HepG2 (cell line): ENCODE data around the gene LRRFIP2. TPM values are rescaled to one million over a fixed set of nuclear protein-coding genes. Genes with fewer than 3 reads are reported as not detected.

Experiments
- ATAC-seq: fragments of 200-7000 bp; cut with Tn5 transposase; 3 replicates; pipeline ENCODE4 v1.9.1; 2020; ENCODE audit warnings: mild to moderate bottlenecking, moderate library complexity
- BruUV-seq: library from RNA; stranded (reverse); fragments of 400-500 nt; replicated peaks from 2 replicates; lab custom pipeline; 2021; lab: Mats Ljungman, UMichigan
- CTCF ChIA-PET: fragments of 300-600 bp; formaldehyde crosslinking; extraction: SDS; loops from one replicate; lab custom pipeline; 2021; ENCODE audit warnings: low total read pairs, inconsistent platforms, low intra/inter-chr PET ratio; lab: Yijun Ruan, JAX
- POLR2A ChIA-PET: fragments of 350-600 bp; sonication (Branson Sonifier 250); formaldehyde crosslinking; loops from one replicate; lab custom pipeline; 2020; ENCODE audit warnings: antibody characterized with exemption, inconsistent platforms; lab: Yijun Ruan, JAX
- DNase-seq: peaks from one replicate; pipeline ENCODE4 v3.0.0-alpha.2; 2015; ENCODE audit warnings: low spot score
- FAIRE-seq: peaks from 3 replicates; lab custom pipeline; 2011; peaks lifted over from hg19 to GRCh38; lab: Jason Lieb, UNC
- H2AFZ ChIP-seq: one replicate; pipeline ENCODE4 v1.6.1; 2011; ENCODE audit warnings: low read length, inconsistent platforms
- H3K27ac ChIP-seq: fragments of 300-600 bp; 3 replicates; pipeline ENCODE4 v1.8.0; 2011; ENCODE audit warnings: mixed run types, mild to moderate bottlenecking, mixed read lengths, low read length, inconsistent platforms; ENCODE audit not compliant: insufficient read depth; ENCODE audit errors: extremely low read length
- H3K27me3 ChIP-seq, 2 experiments: fragments of 200-600 bp in 1 of 2; 2 replicates in 1 of 2; 3 replicates in 1 of 2; pipeline versions ENCODE4 v1.6.0 to v1.8.0; 2011; ENCODE audit warnings: low read length in 2 of 2, mild to moderate bottlenecking in 2 of 2, moderate library complexity in 2 of 2, inconsistent platforms in 1 of 2; ENCODE audit not compliant: insufficient read depth in 2 of 2, control insufficient read depth in 1 of 2
- H3K36me3 ChIP-seq, 2 experiments: fragments of 200-600 bp in 1 of 2; replicated peaks in 1 of 2; 2 replicates in 1 of 2; 3 replicates in 1 of 2; pipeline versions ENCODE4 v1.5.1 to v1.8.0; 2011; ENCODE audit warnings: low read length in 2 of 2, inconsistent platforms in 1 of 2; ENCODE audit not compliant: insufficient read depth in 2 of 2, control insufficient read depth in 1 of 2
- H3K4me1 ChIP-seq: 2 replicates; pipeline ENCODE4 v1.5.1; 2012; ENCODE audit warnings: low read length, inconsistent platforms; ENCODE audit not compliant: insufficient read depth
- H3K4me2 ChIP-seq: 2 replicates; pipeline ENCODE4 v1.6.0; 2011; ENCODE audit warnings: low read depth, low read length, inconsistent platforms
- H3K4me3 ChIP-seq, 3 experiments: fragments of 200-600 bp in 1 of 3; sonication (generic), shearing (Covaris generic) in 1 of 3; replicated peaks in 1 of 3; 2 replicates each; pipeline ENCODE4 v1.5.1; 2011 to 2016; ENCODE audit warnings: low read length in 3 of 3, inconsistent platforms in 2 of 3, low read depth in 2 of 3, mild to moderate bottlenecking in 2 of 3, control low read depth in 1 of 3, mixed read lengths in 1 of 3; ENCODE audit not compliant: insufficient read depth in 1 of 3
- H3K79me2 ChIP-seq: one replicate; pipeline ENCODE4 v1.6.1; 2011; ENCODE audit warnings: low read length, inconsistent platforms; ENCODE audit not compliant: insufficient read depth
- H3K9ac ChIP-seq: 2 replicates; pipeline ENCODE4 v1.6.0; 2011; ENCODE audit warnings: mild to moderate bottlenecking, low read depth, low read length, inconsistent platforms; ENCODE audit not compliant: insufficient read depth
- H3K9me3 ChIP-seq: 2 replicates; pipeline ENCODE4 v1.5.1; 2012; ENCODE audit warnings: mild to moderate bottlenecking, low read length
- H4K20me1 ChIP-seq: 2 replicates; pipeline ENCODE4 v1.6.0; 2011; ENCODE audit warnings: inconsistent platforms, mild to moderate bottlenecking, low read length, moderate library complexity; ENCODE audit not compliant: insufficient read depth
- PPARG ChIP-seq: conservative IDR thresholded peaks from 2 replicates; pipeline ENCODE4 v1.6.1; 2016; ENCODE audit warnings: missing biosample characterization, missing genetic modification reagents
- TRIM24 ChIP-seq: sonication (generic); formaldehyde crosslinking; IDR thresholded peaks from 2 replicates; pipeline ENCODE4 v1.8.0; 2022; ENCODE audit warnings: mild to moderate bottlenecking, missing genetic modification reagents
- ZFP91 ChIP-seq: sonication (generic); formaldehyde crosslinking; IDR thresholded peaks from 2 replicates; pipeline ENCODE4 v1.9.0; 2022; ENCODE audit warnings: missing genetic modification reagents, mild to moderate bottlenecking, borderline replicate concordance
- ZNF580 ChIP-seq: IDR thresholded peaks from 2 replicates; pipeline ENCODE4 v1.6.1; 2016; ENCODE audit warnings: low read depth, borderline replicate concordance
- ZNF646 ChIP-seq: sonication (generic); formaldehyde crosslinking; IDR thresholded peaks from 2 replicates; pipeline ENCODE4 v1.9.0; 2021; ENCODE audit warnings: mild to moderate bottlenecking, missing genetic modification reagents
- ZNF749 ChIP-seq: sonication (generic); formaldehyde crosslinking; IDR thresholded peaks from 2 replicates; pipeline ENCODE4 v1.8.0; 2022; ENCODE audit warnings: mild to moderate bottlenecking, missing genetic modification reagents, moderate library complexity, borderline replicate concordance
- ZNF775 ChIP-seq: sonication (generic); formaldehyde crosslinking; IDR thresholded peaks from 2 replicates; pipeline ENCODE4 v1.4.0; 2020; ENCODE audit warnings: missing genetic modification reagents, mild to moderate bottlenecking, moderate library complexity, borderline replicate concordance
- ZNF883 ChIP-seq: sonication (generic); formaldehyde crosslinking; IDR thresholded peaks from 2 replicates; pipeline ENCODE4 v1.5.1; 2020; ENCODE audit warnings: mild to moderate bottlenecking, missing genetic modification reagents; ENCODE audit errors: not compliant biosample characterization
- WGBS: methylation state at CpG from one replicate; pipeline ENCODE4 v1.1.6; 2017; ENCODE audit warnings: low lambda C conversion rate; 5-methylcytosine and 5-hydroxymethylcytosine counted together
- in situ Hi-C: cut with HindIII; loops from 2 replicates; pipeline ENCODE4 v1.10.0; 2017; ENCODE audit warnings: low pct_unique_long_range_greater_than_20kb; ENCODE audit not compliant: extremely low pct_ligation_motif_present
- intact Hi-C: fragments of 100-400 bp; cut with micrococcal nuclease; formaldehyde crosslinking; loops from one replicate; pipeline ENCODE4 v1.10.0; 2022; ENCODE audit not compliant: unreplicated experiment
- polyA plus RNA-seq, 8 experiments: library from polyadenylated mRNA; depleted of rRNA in 3 of 8; stranded (reverse) in 7 of 8; unstranded in 1 of 8; fragments of >200 nt; fragmentation: Illumina TruSeq in 4 of 8; extraction: Trizol in 4 of 8; gene quantifications; 2 replicates each; pipeline versions ENCODE4 v1.2.1 to v1.2.3, GENCODE V29; 2011 to 2016; ENCODE audit warnings: low read depth in 4 of 8, missing spikeins in 1 of 8, mixed read lengths in 1 of 8; ENCODE audit not compliant: insufficient read depth in 1 of 8
- total RNA-seq, 5 experiments: library from RNA; depleted of rRNA; stranded (reverse); fragments of >200 nt; fragmentation: Illumina TruSeq; extraction: Trizol; gene quantifications; 2 replicates each; pipeline ENCODE4 v1.2.3, GENCODE V29; 2016; ENCODE audit warnings: low read depth in 1 of 5

Gene LRRFIP2
- total and polyA plus RNA-seq, 2 of the 13 experiments (the other 11 are each of a cell fraction or from before 2014, with no cell fraction given), result 13.5 to 32.2 TPM

- H3K79me2 ChIP-seq, result peaks cover 32% of the 10 kb centered on the region
- ATAC-seq (no peak), DNase-seq (peak; percentile 18), FAIRE-seq (peak; percentile 8)
- H3K36me3 ChIP-seq, result no peaks in the 10 kb centered on the region
- ChIA-PET CTCF (no interaction called here), POLR2A (interaction anchor here (1.6 kb wide), 1 partner anchor 39 kb away, joined by 3 read pairs; no protein-coding TSS in a partner anchor)
- no peak overlapping the region for H3K9ac ChIP-seq
- WGBS, result 87% methylated on average over 2 of the region's 2 CpGs
- H3K4me3 ChIP-seq, result no peak overlapping the region
- H3K9me3 ChIP-seq, result no peaks in the 10 kb centered on the region
- no peaks in the 10 kb centered on the region for H4K20me1 ChIP-seq
- no peak overlapping the region for H2AFZ ChIP-seq
- no peak overlapping the region for H3K27ac ChIP-seq
- in situ Hi-C loops, result no loop called here
- no TSS peak for BruUV-seq
- no peak for TF ChIP-seq ZFP91
- TF ChIP-seq ZNF580 (CRISPR knock-in tag), result no peak
- no peak for TF ChIP-seq TRIM24 (CRISPR knock-in tag)
- TF ChIP-seq ZNF883 (CRISPR knock-in tag), result no peak
- TF ChIP-seq, all 625 proteins: peak for 0
- Histone ChIP-seq H3K27me3 (no peaks in the 10 kb centered on the region), H3K4me2 (no peak overlapping the region), H3K4me1 (peaks cover 30% of the 10 kb centered on the region)
- intact Hi-C loops, result no loop called here
These were observed 5.0 kb upstream of the LRRFIP2 start for GRCh38 chr3:37179144-37179967.

- ATAC-seq (no peak), DNase-seq (no peak), FAIRE-seq (no peak)
- intact Hi-C loops, result no loop called here
- Histone ChIP-seq H3K27me3 (no peaks in the 10 kb centered on the region), H3K79me2 (peaks cover 60% of the 10 kb centered on the region), H4K20me1 (no peaks in the 10 kb centered on the region), H3K9me3 (no peaks in the 10 kb centered on the region), H2AFZ (no peak overlapping the region), H3K9ac (no peak overlapping the region), H3K36me3 (no peaks in the 10 kb centered on the region; a peak in 2 of 5 replicates), H3K27ac (no peak overlapping the region), H3K4me1 (peaks cover 62% of the 10 kb centered on the region), H3K4me3 (peak overlapping the region in 1 of 3 experiments; percentile 87; a peak in 1 of 6 replicates), H3K4me2 (peak overlapping the region; percentile 81)
- WGBS, result 94% methylated on average over 3 of the region's 3 CpGs
- BruUV-seq, result no TSS peak
- in situ Hi-C loops, result no loop called here
- CTCF ChIA-PET, result no interaction called here
- POLR2A ChIA-PET, result no interaction called here
- no peak for TF ChIP-seq PPARG (CRISPR knock-in tag)
- TF ChIP-seq ZNF749 (CRISPR knock-in tag), result no peak
- TF ChIP-seq ZNF775, result no peak
- TF ChIP-seq ZNF646 (CRISPR knock-in tag), result no peak
These were observed 576 bp downstream of the LRRFIP2 start for GRCh38 chr3:37173806-37174205.
